GM10248 (cell line): Measurements from ENCODE around the gene MYLIP.

Source experiments
- CTCF ChIA-PET: fragments of 300-600 bp; sonication (Branson Sonifier 250); formaldehyde crosslinking; extraction: SDS; loops from one replicate; lab custom pipeline; 2021; ENCODE audit warnings: antibody characterized with exemption; lab: Yijun Ruan, JAX
- POLR2A ChIA-PET: fragments of 350-650 bp; sonication (Branson Sonifier 250); formaldehyde crosslinking; extraction: SDS; loops from one replicate; lab custom pipeline; 2020; ENCODE audit warnings: antibody characterized with exemption; lab: Yijun Ruan, JAX
- DNase-seq: peaks from one replicate; pipeline ENCODE4 v3.0.0; 2012; ENCODE audit errors: extremely low spot score
- TF ChIP-seq, protein P1 (sequence below): IDR thresholded peaks from 2 replicates; pipeline ENCODE4 v1.5.1; 2012; ENCODE audit warnings: mild to moderate bottlenecking, low read depth; ENCODE audit errors: extremely low read depth, missing control alignments, control extremely low read depth

Gene MYLIP

DNA sequence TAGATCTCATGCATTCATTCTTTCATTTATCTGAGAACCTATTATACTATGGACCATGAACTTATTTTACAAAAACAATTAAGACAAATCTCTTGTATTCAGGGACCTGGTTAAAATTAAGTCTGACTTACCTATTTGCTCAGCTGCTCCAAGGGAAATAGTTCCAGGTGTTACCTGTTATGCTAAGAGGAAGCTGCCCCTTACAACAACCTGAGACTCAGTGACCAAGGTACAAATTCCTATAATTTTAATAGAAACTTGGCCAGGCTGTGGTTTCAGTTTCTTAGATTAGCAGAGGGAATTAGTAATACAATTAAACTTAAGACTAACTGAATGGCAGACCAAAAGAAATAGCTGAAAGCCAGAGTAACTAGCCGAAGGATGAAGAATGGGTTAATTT, 61.3 kb downstream of the MYLIP start:
- POLR2A ChIA-PET: no interaction called here
- no peak for DNase-seq
- CTCF ChIA-PET: interaction anchor here (0.9 to 3.5 kb wide), 6 partner anchors 9 to 504 kb away, joined by 3 to 16 read pairs (median 5); partner anchors contain the start of gene MYLIP
- TF ChIP-seq, protein P1, sequence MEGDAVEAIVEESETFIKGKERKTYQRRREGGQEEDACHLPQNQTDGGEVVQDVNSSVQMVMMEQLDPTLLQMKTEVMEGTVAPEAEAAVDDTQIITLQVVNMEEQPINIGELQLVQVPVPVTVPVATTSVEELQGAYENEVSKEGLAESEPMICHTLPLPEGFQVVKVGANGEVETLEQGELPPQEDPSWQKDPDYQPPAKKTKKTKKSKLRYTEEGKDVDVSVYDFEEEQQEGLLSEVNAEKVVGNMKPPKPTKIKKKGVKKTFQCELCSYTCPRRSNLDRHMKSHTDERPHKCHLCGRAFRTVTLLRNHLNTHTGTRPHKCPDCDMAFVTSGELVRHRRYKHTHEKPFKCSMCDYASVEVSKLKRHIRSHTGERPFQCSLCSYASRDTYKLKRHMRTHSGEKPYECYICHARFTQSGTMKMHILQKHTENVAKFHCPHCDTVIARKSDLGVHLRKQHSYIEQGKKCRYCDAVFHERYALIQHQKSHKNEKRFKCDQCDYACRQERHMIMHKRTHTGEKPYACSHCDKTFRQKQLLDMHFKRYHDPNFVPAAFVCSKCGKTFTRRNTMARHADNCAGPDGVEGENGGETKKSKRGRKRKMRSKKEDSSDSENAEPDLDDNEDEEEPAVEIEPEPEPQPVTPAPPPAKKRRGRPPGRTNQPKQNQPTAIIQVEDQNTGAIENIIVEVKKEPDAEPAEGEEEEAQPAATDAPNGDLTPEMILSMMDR: no peak

DNA sequence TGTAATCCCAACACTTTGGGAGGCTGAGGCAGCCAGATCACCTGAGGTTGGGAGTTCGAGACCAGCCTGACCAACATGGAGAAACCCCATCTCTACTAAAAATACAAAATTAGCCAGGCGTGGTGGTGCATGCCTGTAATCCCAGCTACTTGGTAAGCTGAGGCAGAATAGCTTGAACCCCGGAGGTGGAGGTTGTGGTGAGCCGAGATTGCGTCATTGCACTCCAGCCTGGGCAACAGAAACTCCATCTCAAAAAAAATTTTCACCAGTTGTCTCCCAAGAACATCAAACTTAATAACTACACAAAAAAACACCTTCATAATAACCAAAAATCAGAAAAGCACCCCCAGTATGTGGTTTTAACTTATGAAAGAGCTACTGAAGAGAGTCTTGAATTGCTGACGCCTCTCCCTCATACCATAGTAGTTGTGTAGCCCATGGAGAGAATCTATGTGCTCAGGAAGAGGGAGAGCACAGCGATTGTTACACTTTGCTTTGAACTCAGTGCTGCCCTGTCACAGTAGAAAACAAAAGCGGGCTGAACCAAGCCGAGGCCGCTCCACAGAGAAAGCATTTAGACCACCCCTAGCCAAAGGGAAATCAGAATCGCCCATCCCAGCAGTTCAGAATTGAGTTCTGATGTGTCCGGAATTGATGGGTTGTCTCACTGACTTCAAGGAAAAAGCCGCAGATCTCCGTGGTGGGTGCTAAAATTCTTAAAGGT, 67.5 kb downstream of the MYLIP start:
- DNase-seq: no peak
- CTCF ChIA-PET: interaction anchor here (2.3 to 3.4 kb wide), 3 partner anchors 9 to 14 kb away, joined by 6 to 20 read pairs (median 12); no protein-coding TSS in a partner anchor
- TF ChIP-seq, protein P1: no peak
- POLR2A ChIA-PET: no interaction called here

DNA sequence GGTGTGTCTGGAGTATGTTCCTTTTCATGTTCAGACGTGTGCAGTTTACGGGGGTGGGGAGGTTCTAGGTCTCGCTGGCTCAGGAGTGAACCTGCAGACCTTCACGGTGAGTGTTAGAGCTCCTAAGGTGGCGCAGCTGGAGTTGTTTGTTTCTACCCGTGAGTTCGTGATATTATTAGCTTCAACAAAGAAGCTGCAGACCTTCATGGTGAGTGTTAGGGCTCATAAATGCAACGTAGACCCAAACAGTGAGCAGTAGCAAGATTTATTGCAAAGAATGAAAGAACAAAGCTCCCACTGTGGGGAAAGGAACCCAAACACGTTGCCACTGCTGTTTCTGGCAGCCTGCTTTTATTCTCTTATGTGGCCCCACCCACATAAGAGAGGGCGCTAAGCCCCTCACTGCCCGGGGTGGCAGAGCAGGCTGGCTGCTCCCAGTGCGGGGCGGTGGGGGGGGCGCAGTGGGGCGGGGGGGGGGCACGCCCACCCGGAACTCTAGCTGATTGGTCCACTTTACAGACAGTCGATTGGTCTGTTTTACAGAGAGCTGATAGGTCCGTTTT, 68.2 kb downstream of the MYLIP start:
- POLR2A ChIA-PET: interaction anchor here (0.6 kb wide), 1 partner anchor 15 kb away, joined by 4 read pairs; no protein-coding TSS in a partner anchor
- TF ChIP-seq, protein P1: no peak

More for the DNA sequence above, 68.2 kb downstream of the MYLIP start:
- CTCF ChIA-PET: interaction anchor here (2.3 to 3.4 kb wide), 3 partner anchors 9 to 14 kb away, joined by 6 to 20 read pairs (median 12); no protein-coding TSS in a partner anchor
- DNase-seq: no peak
